Measurements from ENCODE around the gene OR6C2.

DNA sequence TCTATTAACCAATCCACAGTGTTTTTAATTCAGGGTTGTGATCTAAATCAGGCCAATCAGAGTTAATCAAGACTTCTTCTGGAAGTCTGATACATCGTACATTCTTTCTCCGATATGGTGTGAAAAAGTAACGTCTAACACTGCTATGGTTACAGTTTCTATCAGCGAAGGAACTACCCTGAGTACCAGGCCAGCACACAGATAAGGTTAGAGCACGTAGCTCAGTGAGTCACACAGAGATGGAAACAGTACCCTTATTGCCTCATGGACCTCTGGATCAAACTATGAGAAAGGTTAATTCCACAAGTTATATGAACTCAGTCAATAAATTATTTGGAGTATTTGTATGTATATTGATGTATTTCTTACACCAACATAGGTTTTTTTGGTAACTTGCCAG, 51.6 kb downstream of the OR6C2 start:
- no peak for TF ChIP-seq FOXP2 (optimal IDR thresholded peaks at IDR 0.05; ENCODE audit: borderline replicate concordance, extremely low read depth, extremely low read length, insufficient read depth)
- no peak for TF ChIP-seq POLR2AphosphoS5 (IDR thresholded peaks at IDR 0.05; ENCODE audit: low read depth, low read length)

All from PFSK-1 (cell line).